CD4-positive, CD25-positive, alpha-beta regulatory T cell (primary cell): ENCODE measurements around the gene PEF1. TPM values are rescaled to one million over a fixed set of nuclear protein-coding genes. Genes with fewer than 3 reads are reported as not detected.

Source experiments
- ATAC-seq, 2 donors: fragments of 150-1000 bp; cut with Tn5 transposase; one replicate each; pipeline ENCODE4 v1.10.0; 2021; ENCODE audit warnings: low read depth in 2 of 2, moderate number of reproducible peaks in 2 of 2, moderate library complexity in 1 of 2
- DNase-seq, 3 donors: peaks; one replicate each; pipeline versions ENCODE4 v3.0.0 to v3.0.0-alpha.2; 2012 to 2022; ENCODE audit warnings: mixed read lengths in 1 of 3
- H3K27ac ChIP-seq: one replicate; pipeline ENCODE4 v1.7.0; 2013; ENCODE audit warnings: mild to moderate bottlenecking, low read length; ENCODE audit not compliant: insufficient read depth, poor library complexity, severe bottlenecking
- H3K27me3 ChIP-seq: one replicate; pipeline ENCODE4 v1.7.0; 2013; ENCODE audit warnings: low read length; ENCODE audit not compliant: control insufficient read depth, insufficient read depth
- H3K36me3 ChIP-seq: one replicate; pipeline ENCODE4 v1.7.0; 2013; ENCODE audit warnings: mild to moderate bottlenecking, low read length, moderate library complexity; ENCODE audit not compliant: control insufficient read depth, insufficient read depth
- H3K4me1 ChIP-seq: 2 replicates; pipeline ENCODE4 v1.7.0; 2013; ENCODE audit warnings: mild to moderate bottlenecking, low read length; ENCODE audit not compliant: insufficient read depth, control insufficient read depth, poor library complexity, severe bottlenecking
- H3K4me3 ChIP-seq: one replicate; pipeline ENCODE4 v1.7.0; 2013; ENCODE audit warnings: low read depth, mild to moderate bottlenecking, low read length, moderate library complexity
- H3K9me3 ChIP-seq, 2 experiments: 1 replicate in 1 of 2; 2 replicates in 1 of 2; pipeline ENCODE4 v1.7.0; 2013; ENCODE audit warnings: low read length in 2 of 2, mild to moderate bottlenecking in 1 of 2, moderate library complexity in 1 of 2; ENCODE audit not compliant: control insufficient read depth in 2 of 2
- H3K27ac Mint-ChIP-seq, 3 donors: one replicate each; pipeline ENCODE4 v1.8.0; 2020 to 2022; ENCODE audit warnings: mild to moderate bottlenecking in 3 of 3, mixed read lengths in 3 of 3, moderate library complexity in 2 of 3
- H3K27me3 Mint-ChIP-seq: one replicate; pipeline ENCODE4 v1.8.0; 2022; ENCODE audit warnings: mild to moderate bottlenecking, mixed read lengths
- H3K36me3 Mint-ChIP-seq: one replicate; pipeline ENCODE4 v1.8.0; 2020; ENCODE audit warnings: mixed read lengths
- H3K4me1 Mint-ChIP-seq, 4 donors: one replicate each; pipeline ENCODE4 v1.8.0; 2020 to 2022; ENCODE audit warnings: mixed read lengths in 4 of 4, mild to moderate bottlenecking in 1 of 4
- H3K4me3 Mint-ChIP-seq, 4 donors: one replicate each; pipeline ENCODE4 v1.8.0; 2020 to 2022; ENCODE audit warnings: mild to moderate bottlenecking in 4 of 4, mixed read lengths in 4 of 4, moderate library complexity in 3 of 4
- H3K9me3 Mint-ChIP-seq, 7 donors: one replicate each; pipeline ENCODE4 v1.8.0; 2020 to 2022; ENCODE audit warnings: mixed read lengths in 7 of 7, mild to moderate bottlenecking in 3 of 7, moderate library complexity in 2 of 7
- polyA plus RNA-seq, 4 donors: library from polyadenylated mRNA; unstranded; fragments of 300-500 nt; fragmentation: Illumina TruSeq; gene quantifications; one replicate each; pipeline ENCODE4 v1.2.3, GENCODE V29; 2021
- total RNA-seq: library from RNA; stranded (reverse); gene quantifications from one replicate; pipeline ENCODE4 v1.2.3, GENCODE V29; 2022

Gene PEF1
- total and polyA plus RNA-seq, 5 donors from 2014 or later = 58.8 to 108 (median 97.8) TPM

DNA sequence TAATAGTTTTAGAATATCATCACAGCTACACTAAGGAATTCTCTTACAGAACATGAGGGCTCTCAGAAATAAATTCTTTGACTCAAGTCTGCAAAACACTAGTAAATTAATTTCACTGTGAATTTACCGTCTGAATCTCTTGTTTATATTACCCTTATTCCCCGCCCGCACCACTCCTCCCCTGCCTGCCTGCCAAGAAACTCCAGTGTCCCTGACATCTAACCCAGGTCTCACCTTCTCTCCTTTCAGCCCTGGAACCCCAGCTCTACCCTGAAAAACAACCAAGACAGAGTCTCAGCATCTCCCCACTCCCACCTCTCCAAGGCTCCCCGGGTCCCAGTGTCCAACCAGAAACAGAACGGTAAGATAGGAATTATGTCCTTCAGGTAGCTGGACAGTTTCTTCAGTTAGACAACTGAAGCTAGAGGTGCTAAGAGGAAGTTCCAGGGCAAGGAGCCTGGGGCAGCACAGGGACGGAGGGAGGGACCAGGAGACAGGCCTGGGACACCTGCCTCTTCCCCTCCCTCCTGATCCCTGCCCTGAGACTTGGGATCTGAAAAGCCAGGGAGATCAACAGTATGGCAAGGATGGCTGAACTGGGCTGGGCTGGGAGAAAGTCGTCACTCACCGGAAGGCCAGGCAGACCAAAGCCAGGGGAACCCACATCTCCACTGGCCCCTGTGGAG lies 43.7 kb upstream of the PEF1 start:
- peaks cover 5% of the 10 kb centered on the region for H3K27me3 Mint-ChIP-seq
- Histone ChIP-seq H3K9me3 (no peaks in the 10 kb centered on the region), H3K36me3 (no peaks in the 10 kb centered on the region), H3K4me1 (no peaks in the 10 kb centered on the region), H3K27me3 (no peaks in the 10 kb centered on the region), H3K4me3 (no peak overlapping the region), H3K27ac (no peak overlapping the region)
- no peak overlapping the region for H3K27ac Mint-ChIP-seq
- H3K36me3 Mint-ChIP-seq = no peaks in the 10 kb centered on the region
- H3K4me3 Mint-ChIP-seq = no peak overlapping the region
- DNase-seq (no peak), ATAC-seq (no peak)
- peaks cover 0 to 4% (median 0%) of the 10 kb centered on the region in 4 donors for H3K4me1 Mint-ChIP-seq
- no peaks in the 10 kb centered on the region for H3K9me3 Mint-ChIP-seq

DNA sequence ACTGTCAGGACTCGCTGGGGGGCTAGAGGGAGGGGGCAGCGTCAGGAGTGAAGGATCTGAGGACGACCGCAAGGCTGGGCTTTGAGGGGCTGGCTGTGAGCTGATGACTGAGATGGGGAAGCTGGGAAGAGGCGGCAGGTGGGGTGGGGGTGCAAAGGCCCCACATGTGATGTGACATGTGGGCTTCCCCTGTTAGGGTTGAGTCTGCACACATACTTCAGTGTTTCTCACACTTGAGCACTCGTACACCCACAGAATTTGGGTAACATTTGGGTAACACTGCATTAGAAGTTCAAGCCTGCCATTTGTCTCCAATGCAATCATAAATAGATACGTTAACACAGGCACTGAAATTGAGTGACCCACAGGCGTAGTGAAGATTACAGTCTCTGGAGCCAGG lies 42.9 kb upstream of the PEF1 start:
- H3K27ac ChIP-seq = no peak overlapping the region
- Mint-ChIP-seq H3K36me3 (no peaks in the 10 kb centered on the region), H3K27me3 (peaks cover 5% of the 10 kb centered on the region), H3K4me1 (peaks cover 0 to 4% (median 0%) of the 10 kb centered on the region in 4 donors), H3K9me3 (no peaks in the 10 kb centered on the region), H3K4me3 (no peak overlapping the region), H3K27ac (no peak overlapping the region)
- no peaks in the 10 kb centered on the region for H3K9me3 ChIP-seq
- H3K4me1 ChIP-seq = no peaks in the 10 kb centered on the region
- ATAC-seq = no peak
- H3K36me3 ChIP-seq = no peaks in the 10 kb centered on the region
- no peak for DNase-seq
- H3K27me3 ChIP-seq = no peaks in the 10 kb centered on the region
- no peak overlapping the region for H3K4me3 ChIP-seq

DNA sequence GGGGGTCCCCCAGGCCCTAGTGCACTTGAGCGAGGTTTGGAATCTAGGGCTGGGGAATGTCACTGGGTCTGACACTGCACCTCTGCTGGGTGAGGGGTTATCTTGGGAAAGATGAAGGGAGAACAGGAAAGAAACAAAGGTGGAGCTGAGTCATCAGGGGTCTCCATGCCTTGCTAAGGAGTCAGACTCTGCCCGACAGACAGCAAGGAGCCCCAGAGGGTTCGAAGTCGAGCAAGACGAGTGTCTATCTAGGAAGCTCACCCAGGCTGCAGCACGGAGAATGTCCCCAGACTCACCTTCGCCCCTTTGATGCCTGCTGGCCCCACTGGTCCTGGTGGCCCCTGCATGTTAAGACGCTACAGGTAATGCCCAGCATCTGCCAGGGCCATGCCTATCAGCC lies 41.1 kb upstream of the PEF1 start:
- ATAC-seq (no peak), DNase-seq (no peak)
- Histone ChIP-seq H3K27me3 (no peaks in the 10 kb centered on the region), H3K36me3 (no peaks in the 10 kb centered on the region), H3K4me1 (no peaks in the 10 kb centered on the region), H3K27ac (no peak overlapping the region), H3K4me3 (no peak overlapping the region), H3K9me3 (no peaks in the 10 kb centered on the region)
- H3K27ac Mint-ChIP-seq = no peak overlapping the region
- H3K4me1 Mint-ChIP-seq = peaks cover 0 to 4% (median 0%) of the 10 kb centered on the region in 4 donors
- no peaks in the 10 kb centered on the region for H3K36me3 Mint-ChIP-seq
- peaks cover 5% of the 10 kb centered on the region for H3K27me3 Mint-ChIP-seq
- H3K4me3 Mint-ChIP-seq = no peak overlapping the region
- no peaks in the 10 kb centered on the region for H3K9me3 Mint-ChIP-seq

DNA sequence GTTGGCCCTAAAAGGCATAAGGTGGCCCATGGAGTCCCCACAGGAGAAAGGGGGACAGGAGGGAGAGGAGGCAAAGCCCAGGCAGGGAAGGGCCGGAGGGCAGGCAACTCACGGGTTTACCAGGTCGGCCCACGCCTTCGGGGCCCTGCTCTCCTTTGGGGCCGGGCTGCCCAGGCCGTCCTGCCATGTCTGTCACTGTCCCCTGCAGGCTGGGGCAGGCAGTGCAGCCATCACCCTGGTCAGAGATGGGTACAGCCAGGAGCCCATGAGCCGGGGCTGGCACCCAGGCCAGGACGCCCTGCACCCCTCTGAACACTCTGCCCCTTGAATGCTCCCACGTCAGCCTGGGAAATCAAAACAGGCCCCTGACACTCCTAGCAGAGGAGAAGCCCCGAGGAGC lies 39.3 kb upstream of the PEF1 start:
- DNase-seq (no peak), ATAC-seq (no peak)
- peaks cover 6% of the 10 kb centered on the region for H3K27me3 Mint-ChIP-seq
- H3K36me3 ChIP-seq = no peaks in the 10 kb centered on the region
- H3K27ac Mint-ChIP-seq = no peak overlapping the region
- peaks cover 0 to 4% (median 0%) of the 10 kb centered on the region in 4 donors for H3K4me1 Mint-ChIP-seq
- H3K4me3 Mint-ChIP-seq = no peak overlapping the region
- no peak overlapping the region for H3K27ac ChIP-seq
- H3K4me3 ChIP-seq = no peak overlapping the region
- no peaks in the 10 kb centered on the region for H3K27me3 ChIP-seq
- no peaks in the 10 kb centered on the region for H3K9me3 Mint-ChIP-seq
- no peaks in the 10 kb centered on the region for H3K4me1 ChIP-seq
- H3K36me3 Mint-ChIP-seq = no peaks in the 10 kb centered on the region
- H3K9me3 ChIP-seq = no peaks in the 10 kb centered on the region

DNA sequence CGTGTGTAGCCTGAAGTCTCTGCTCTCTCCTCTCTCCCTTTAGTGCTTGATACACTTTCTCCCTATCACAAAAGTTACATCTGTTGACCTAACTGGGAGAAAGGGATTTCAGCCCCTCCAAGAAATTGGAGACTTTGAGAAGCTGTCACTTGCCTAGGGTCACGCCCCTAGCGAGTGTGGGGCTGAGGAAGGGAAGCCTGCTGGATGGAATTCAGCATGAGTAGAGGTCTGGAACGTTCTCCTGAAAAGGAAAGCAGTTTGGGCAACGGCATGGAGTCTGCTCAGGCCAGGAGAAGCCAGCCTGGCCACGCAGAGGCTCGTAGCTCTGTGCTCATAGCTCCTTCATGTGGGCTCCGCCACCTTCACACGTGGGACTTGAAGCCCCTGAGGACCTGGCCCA lies 36.7 kb upstream of the PEF1 start:
- Histone ChIP-seq H3K36me3 (no peaks in the 10 kb centered on the region), H3K4me3 (no peak overlapping the region), H3K27me3 (no peaks in the 10 kb centered on the region), H3K27ac (no peak overlapping the region), H3K4me1 (no peaks in the 10 kb centered on the region), H3K9me3 (no peaks in the 10 kb centered on the region)
- H3K27me3 Mint-ChIP-seq = peaks cover 16% of the 10 kb centered on the region
- no peak overlapping the region for H3K27ac Mint-ChIP-seq
- DNase-seq (no peak), ATAC-seq (no peak)
- H3K4me1 Mint-ChIP-seq = peaks cover 0 to under 1% (median 0%) of the 10 kb centered on the region in 4 donors
- no peak overlapping the region for H3K4me3 Mint-ChIP-seq
- H3K9me3 Mint-ChIP-seq = no peaks in the 10 kb centered on the region
- no peaks in the 10 kb centered on the region for H3K36me3 Mint-ChIP-seq

DNA sequence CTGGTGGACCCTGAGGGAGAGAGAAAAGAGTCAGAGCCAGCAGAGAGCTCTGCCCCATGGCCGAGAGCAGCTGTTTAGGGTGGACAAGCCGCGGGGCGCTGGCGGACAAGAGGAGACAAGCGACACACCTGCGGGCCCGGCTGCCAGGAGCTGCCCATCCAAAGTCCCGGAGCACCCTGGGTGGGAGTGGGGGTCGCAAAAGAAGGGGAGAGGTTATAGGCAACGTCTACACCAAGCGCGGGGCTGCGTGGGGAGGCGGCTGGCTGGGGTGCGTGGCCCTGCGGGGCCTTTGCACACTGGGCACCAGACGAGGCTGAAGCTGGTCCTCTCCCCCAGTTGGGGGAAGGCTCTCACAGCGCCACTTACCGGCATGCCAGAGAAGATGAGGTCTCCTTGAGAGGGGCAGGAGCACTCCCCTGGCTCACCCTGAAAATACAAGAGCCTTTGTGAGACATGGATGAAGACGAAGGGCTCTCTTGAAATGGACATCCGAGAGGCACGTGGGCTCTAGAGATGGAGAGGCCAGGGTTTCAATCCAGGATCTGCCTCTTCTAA lies 35.1 kb upstream of the PEF1 start:
- no peak for DNase-seq
- Mint-ChIP-seq H3K27me3 (peaks cover 14% of the 10 kb centered on the region), H3K4me1 (no peaks in the 10 kb centered on the region), H3K27ac (no peak overlapping the region), H3K36me3 (no peaks in the 10 kb centered on the region), H3K4me3 (no peak overlapping the region), H3K9me3 (no peaks in the 10 kb centered on the region)
- Histone ChIP-seq H3K4me1 (no peaks in the 10 kb centered on the region), H3K4me3 (no peak overlapping the region), H3K9me3 (no peaks in the 10 kb centered on the region), H3K27ac (no peak overlapping the region), H3K36me3 (no peaks in the 10 kb centered on the region), H3K27me3 (no peaks in the 10 kb centered on the region)
- no peak for ATAC-seq

DNA sequence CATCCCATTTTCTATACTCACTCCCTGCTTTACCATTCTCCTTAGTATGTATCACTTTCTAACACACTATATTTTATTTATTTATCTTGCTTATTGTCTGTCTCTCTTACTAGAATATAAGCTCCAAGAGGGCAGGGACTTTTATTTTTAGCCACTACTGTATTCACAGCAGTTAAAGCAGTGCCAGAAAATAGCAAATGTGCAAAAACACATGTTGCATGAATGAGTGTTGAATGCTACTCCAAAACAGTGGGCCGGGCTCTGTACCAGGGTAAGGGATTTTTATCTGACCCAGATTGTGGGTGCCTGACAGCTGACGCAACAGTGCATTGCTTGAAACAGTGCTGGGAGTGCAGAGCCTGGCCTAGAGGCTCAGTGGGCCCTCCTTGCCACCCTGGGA lies 34.4 kb upstream of the PEF1 start:
- ATAC-seq = no peak
- no peaks in the 10 kb centered on the region for H3K9me3 ChIP-seq
- H3K27me3 ChIP-seq = no peaks in the 10 kb centered on the region
- no peak overlapping the region for H3K27ac ChIP-seq
- H3K36me3 Mint-ChIP-seq = no peaks in the 10 kb centered on the region
- no peak overlapping the region for H3K4me3 Mint-ChIP-seq
- no peak overlapping the region for H3K4me3 ChIP-seq
- H3K27ac Mint-ChIP-seq = no peak overlapping the region
- H3K4me1 ChIP-seq = no peaks in the 10 kb centered on the region
- H3K9me3 Mint-ChIP-seq = no peaks in the 10 kb centered on the region
- no peak for DNase-seq
- H3K36me3 ChIP-seq = no peaks in the 10 kb centered on the region
- peaks cover 14% of the 10 kb centered on the region for H3K27me3 Mint-ChIP-seq
- H3K4me1 Mint-ChIP-seq = no peaks in the 10 kb centered on the region

DNA sequence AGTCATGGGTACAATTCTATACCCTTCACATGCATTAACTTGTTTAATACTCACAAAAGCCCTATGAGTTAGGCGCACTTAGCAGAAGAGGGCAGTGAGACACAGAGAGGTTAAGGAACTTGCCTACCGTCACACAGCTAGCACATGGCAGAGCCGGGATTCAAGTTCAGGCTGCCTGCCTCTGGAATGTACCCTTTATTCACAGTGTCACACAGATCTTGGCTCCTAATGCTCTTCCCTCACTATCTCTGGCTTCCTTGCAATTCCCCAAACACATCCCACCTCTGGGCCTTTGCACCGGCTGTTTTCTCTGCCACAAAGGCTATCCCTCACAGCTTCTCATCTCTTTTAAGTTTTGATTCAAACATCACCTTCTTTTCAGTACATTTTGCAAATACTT lies 34.0 kb upstream of the PEF1 start:
- Histone ChIP-seq H3K27me3 (no peaks in the 10 kb centered on the region), H3K27ac (no peak overlapping the region), H3K4me3 (no peak overlapping the region), H3K4me1 (no peaks in the 10 kb centered on the region), H3K9me3 (no peaks in the 10 kb centered on the region), H3K36me3 (no peaks in the 10 kb centered on the region)
- no peak for ATAC-seq
- no peak overlapping the region for H3K27ac Mint-ChIP-seq
- no peaks in the 10 kb centered on the region for H3K36me3 Mint-ChIP-seq
- no peak for DNase-seq
- no peaks in the 10 kb centered on the region for H3K9me3 Mint-ChIP-seq
- no peaks in the 10 kb centered on the region for H3K4me1 Mint-ChIP-seq
- no peak overlapping the region for H3K4me3 Mint-ChIP-seq
- peaks cover 14% of the 10 kb centered on the region for H3K27me3 Mint-ChIP-seq
